K562 (cell line): Measurements from ENCODE around the gene NDOR1. TPM values are rescaled to one million over a fixed set of nuclear protein-coding genes. Genes with fewer than 3 reads are reported as not detected.
A peak's percentile ranks its signal among the peaks of the same experiment; 100 is the strongest.

Source experiments
- E2F5 ChIP-seq: sonication (generic); formaldehyde crosslinking; IDR thresholded peaks from 2 replicates; pipeline ENCODE4 v1.8.0; 2022; ENCODE audit warnings: mild to moderate bottlenecking, missing genetic modification reagents
- EP400 ChIP-seq: fragments of 450-650 bp; IDR thresholded peaks from 2 replicates; pipeline ENCODE4 v1.6.1; 2017; ENCODE audit warnings: antibody characterized with exemption, mild to moderate bottlenecking, moderate library complexity
- GTF2B ChIP-seq: IDR thresholded peaks from 2 replicates; pipeline ENCODE4 v1.6.1; 2011; ENCODE audit not compliant: insufficient read length; ENCODE audit errors: extremely low read depth
- HMGXB4 ChIP-seq: sonication (generic); formaldehyde crosslinking; IDR thresholded peaks from 2 replicates; pipeline ENCODE4 v1.8.1; 2023; ENCODE audit warnings: mild to moderate bottlenecking, missing genetic modification reagents
- IRF2 ChIP-seq: sonication (generic); formaldehyde crosslinking; IDR thresholded peaks from 2 replicates; pipeline ENCODE4 v1.8.1; 2022; ENCODE audit warnings: mild to moderate bottlenecking, missing genetic modification reagents
- KLF13 ChIP-seq: fragments of 450-650 bp; IDR thresholded peaks from 2 replicates; pipeline ENCODE4 v1.6.1; 2016; ENCODE audit warnings: missing genetic modification characterization, low read depth, mild to moderate bottlenecking, missing compliant biosample characterization, moderate library complexity, borderline replicate concordance
- MTF1 ChIP-seq: fragments of 250-450 bp; sonication (Bioruptor Pico); IDR thresholded peaks from 2 replicates; pipeline ENCODE4 v1.9.0; 2021; ENCODE audit warnings: moderate library complexity, mild to moderate bottlenecking, inconsistent platforms, borderline replicate concordance
- MYNN ChIP-seq, 2 experiments: sonication (generic); formaldehyde crosslinking in 1 of 2; IDR thresholded peaks; 2 replicates each; pipeline versions ENCODE4 v1.5.0 to v1.6.1; 2016 to 2020; ENCODE audit warnings: antibody characterized with exemption in 1 of 2, missing genetic modification reagents in 1 of 2
- NCOA2 ChIP-seq, 2 experiments: fragments of 450-650 bp; IDR thresholded peaks; 2 replicates each; pipeline ENCODE4 v1.6.1; 2018; ENCODE audit warnings: mild to moderate bottlenecking in 2 of 2, moderate library complexity in 1 of 2; ENCODE audit not compliant: partially characterized antibody in 2 of 2
- NCOA6 ChIP-seq: fragments of 450-650 bp; IDR thresholded peaks from 2 replicates; pipeline ENCODE4 v1.6.1; 2017; ENCODE audit warnings: mild to moderate bottlenecking
- NR2C2 ChIP-seq, 2 experiments: fragments of 200-800 bp in 1 of 2; sonication (Bioruptor generic) in 1 of 2; sonication (generic) in 1 of 2; formaldehyde crosslinking in 1 of 2; IDR thresholded peaks; 2 replicates each; pipeline versions ENCODE4 v1.6.1 to v1.8.0; 2016 to 2022; ENCODE audit warnings: mild to moderate bottlenecking in 1 of 2, missing compliant biosample characterization in 1 of 2, missing genetic modification characterization in 1 of 2, missing genetic modification reagents in 1 of 2
- POLR2H ChIP-seq: IDR thresholded peaks from 2 replicates; pipeline ENCODE4 v1.6.1; 2016; ENCODE audit warnings: missing genetic modification characterization, low read depth, mild to moderate bottlenecking, control low read depth, missing compliant biosample characterization, moderate library complexity
- SIN3B ChIP-seq: fragments of 450-650 bp; IDR thresholded peaks from 2 replicates; pipeline ENCODE4 v1.6.1; 2017; ENCODE audit warnings: low read depth, mild to moderate bottlenecking, moderate library complexity
- WHSC1 ChIP-seq: IDR thresholded peaks from one replicate; pipeline ENCODE4 v1.6.1; 2012; ENCODE audit warnings: low read length, control low read depth, inconsistent platforms
- ZBTB2 ChIP-seq: fragments of 450-650 bp; IDR thresholded peaks from 2 replicates; pipeline ENCODE4 v1.6.1; 2016; ENCODE audit warnings: antibody characterized with exemption
- ZNF12 ChIP-seq: sonication (generic); formaldehyde crosslinking; IDR thresholded peaks from 2 replicates; pipeline ENCODE4 v1.4.0; 2020; ENCODE audit warnings: mild to moderate bottlenecking, missing genetic modification reagents
- ZNF175 ChIP-seq: fragments of 200-800 bp; sonication (Bioruptor generic); IDR thresholded peaks from 2 replicates; pipeline ENCODE4 v1.6.1; 2016; ENCODE audit warnings: low read depth, mild to moderate bottlenecking, missing genetic modification characterization, missing compliant biosample characterization
- ZNF395 ChIP-seq: fragments of 200-800 bp; sonication (Bioruptor generic); IDR thresholded peaks from 2 replicates; pipeline ENCODE4 v1.6.1; 2017; ENCODE audit warnings: missing genetic modification characterization, missing compliant biosample characterization
- ZNF778 ChIP-seq: fragments of 450-650 bp; formaldehyde crosslinking; IDR thresholded peaks from 2 replicates; pipeline ENCODE4 v1.4.0; 2020; ENCODE audit warnings: mild to moderate bottlenecking, moderate library complexity
- polyA plus RNA-seq, 8 experiments: library from polyadenylated mRNA; depleted of rRNA in 4 of 8; stranded (reverse) in 5 of 8; unstranded in 3 of 8; fragments of >200 nt; fragmentation: Nextera tagmentation in 2 of 8; fragmentation: Illumina TruSeq in 1 of 8; extraction: Ambion mirVana in 2 of 8; extraction: Trizol in 1 of 8; gene quantifications; 2 replicates each; pipeline versions ENCODE4 v1.2.1 to v1.2.3, GENCODE V29; 2011 to 2014; ENCODE audit warnings: inconsistent platforms in 1 of 8, missing spikeins in 1 of 8
- total RNA-seq, 7 experiments: library from RNA; depleted of rRNA in 6 of 7; stranded (reverse); fragments of >200 nt in 6 of 7; fragmentation: Illumina TruSeq in 2 of 7; extraction: Trizol in 2 of 7; gene quantifications; 2 replicates each; pipeline versions ENCODE4 v1.2.1 to v1.2.3, GENCODE V29; 2011 to 2021; ENCODE audit warnings: low replicate concordance in 1 of 7

The NDOR1 gene
- total and polyA plus RNA-seq, 9 of the 15 experiments (the other 6 are each of a cell fraction or from before 2014, with no cell fraction given) = 0.06 to 36.9 (median 6.9) TPM

GRCh38 chr9:137254624-137255447 lies 49.3 kb downstream of the NDOR1 start, which contains the start of gene NELFB (continued):
- TF ChIP-seq MTF1 (CRISPR knock-in tag) (no peak), MYNN (IDR thresholded peaks at IDR 0.05) (no peak), MYNN (CRISPR knock-in tag; IDR thresholded peaks at IDR 0.05) (no peak), ZNF778 (CRISPR knock-in tag) (no peak), ZNF395 (CRISPR knock-in tag) (no peak), NCOA2 (IDR thresholded peaks at IDR 0.05; ENCODE audit: partially characterized antibody in 2 of 2) (no peak), NCOA6 (no peak), WHSC1 (no peak), EP400 (no peak; the same call in 1 of the 2 replicates), GTF2B (no peak), KLF13 (tag) (peak; percentile 85; the same call in 1 of the 2 replicates), ZNF12 (CRISPR knock-in tag) (peak; percentile 57; the same call in 1 of the 2 replicates), POLR2H (tag) (no peak), ZNF175 (CRISPR knock-in tag) (peak; percentile 73; the same call in 1 of the 2 replicates), ZBTB2 (peak; percentile 75), IRF2 (0 out of 2 replicates have a peak, but pooled peaks have one; percentile 32), E2F5 (CRISPR knock-in tag) (no peak), SIN3B (peak; percentile 94), HMGXB4 (CRISPR knock-in tag) (peak; percentile 89), NR2C2 (CRISPR knock-in tag; IDR thresholded peaks at IDR 0.05) (no peak), NR2C2 (tag; IDR thresholded peaks at IDR 0.05) (peak; percentile 79)
